ENCODE data around the gene SMPD4. TPM values are rescaled to one million over a fixed set of nuclear protein-coding genes. Genes with fewer than 3 reads are reported as not detected.
"Not testable (repeated sequence)": the region's sequence is repeated elsewhere in the genome, so short reads cannot be mapped to it uniquely, and the experiment has no call there.

SMPD4 gene
- total RNA-seq, 2 experiments from 2014 or later = 65.8 to 69.4 TPM

DNA sequence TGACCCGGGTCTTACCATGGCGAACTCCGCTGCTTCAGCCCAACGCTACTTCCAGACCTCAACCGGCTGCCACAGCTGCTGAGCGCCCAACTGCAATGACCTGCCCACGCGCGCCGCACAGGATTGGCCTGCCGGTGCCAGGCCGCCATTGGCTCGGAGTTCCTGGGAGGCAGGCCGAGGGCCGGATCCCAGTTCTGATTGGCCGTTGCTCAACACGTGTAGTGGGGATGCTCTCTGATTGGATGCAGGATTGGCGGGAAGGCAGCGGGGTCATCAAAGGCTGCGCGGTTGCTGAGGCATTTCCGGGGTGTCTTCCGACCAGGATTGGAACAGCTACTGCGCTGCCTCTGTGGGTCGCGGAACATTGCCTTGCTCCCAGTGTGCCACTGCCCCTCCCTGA lies 16.9 kb upstream of the SMPD4 start, which contains the start of gene TUBA3E:
TUBA3E (minus strand) TSS at position 97 of the 400 bp plus-strand sequence; CDS start at position 18, 79 bp downstream.
- H3K4me1 Mint-ChIP-seq (ENCODE audit: low read depth) = no peaks in the 10 kb centered on the region
- CTCF ChIA-PET = no interaction called here
- H3K27me3 Mint-ChIP-seq = peaks cover 1% of the 10 kb centered on the region
- no peaks in the 10 kb centered on the region for H3K9me3 Mint-ChIP-seq
- DNase-seq = no peak
- POLR2A ChIA-PET = no interaction called here
- H3K4me3 Mint-ChIP-seq = no peak within 1 kb of the TSS
- H3K36me3 Mint-ChIP-seq = no peaks in the 10 kb centered on the region
- no peak within 1 kb of the TSS for H3K27ac Mint-ChIP-seq
- intact Hi-C loops (cut with micrococcal nuclease) = no loop called here

DNA sequence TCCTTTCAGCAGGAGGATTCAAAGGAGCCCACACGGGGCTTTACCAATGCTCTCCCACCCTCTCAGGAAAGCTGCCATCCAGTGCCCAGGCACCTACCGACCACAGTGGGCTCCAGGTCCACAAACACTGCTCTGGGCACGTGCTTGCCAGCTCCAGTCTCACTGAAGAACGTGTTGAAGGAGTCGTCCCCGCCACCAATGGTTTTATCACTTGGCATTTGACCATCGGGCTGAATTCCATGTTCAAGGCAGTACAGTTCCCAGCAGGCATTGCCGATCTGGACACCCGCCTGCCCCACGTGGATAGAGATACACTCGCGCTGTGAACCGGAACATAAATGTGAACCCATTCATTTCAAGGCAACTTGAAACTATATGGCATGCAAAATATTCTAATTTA lies 14.7 kb upstream of the SMPD4 start:
- DNase-seq; CTCF ChIA-PET; H3K36me3 Mint-ChIP-seq; intact Hi-C loops (cut with micrococcal nuclease); POLR2A ChIA-PET; H3K4me3 Mint-ChIP-seq; H3K27me3 Mint-ChIP-seq; H3K27ac Mint-ChIP-seq; H3K9me3 Mint-ChIP-seq; H3K4me1 Mint-ChIP-seq (ENCODE audit: low read depth): not testable (repeated sequence)

DNA sequence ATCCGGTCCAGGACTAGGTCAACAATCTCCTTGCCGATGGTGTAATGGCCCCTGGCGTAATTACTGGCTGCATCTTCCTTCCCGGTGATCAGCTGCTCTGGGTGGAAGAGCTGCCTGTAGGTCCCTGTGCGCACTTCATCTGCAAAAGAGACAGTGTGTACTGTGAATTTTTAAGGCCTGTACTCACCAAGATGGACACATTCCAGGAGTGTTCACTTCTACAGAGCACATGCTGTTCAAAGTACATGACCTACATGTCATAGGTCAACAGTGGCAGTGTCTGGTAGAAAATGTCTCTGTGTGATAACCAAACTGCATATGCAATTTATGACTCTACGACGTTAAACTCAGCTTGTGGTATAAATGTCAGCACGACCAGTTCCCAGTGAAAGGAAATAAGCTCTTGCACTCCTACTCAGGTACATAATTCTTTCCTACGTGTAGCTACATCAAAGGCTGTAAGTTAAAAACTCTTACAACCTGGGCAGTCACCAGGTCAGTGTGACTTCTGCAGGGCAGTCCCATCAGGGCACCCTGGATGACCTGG lies 13.8 kb upstream of the SMPD4 start:
- CTCF ChIA-PET; H3K9me3 Mint-ChIP-seq; intact Hi-C loops (cut with micrococcal nuclease); H3K27ac Mint-ChIP-seq; POLR2A ChIA-PET; H3K4me3 Mint-ChIP-seq; H3K36me3 Mint-ChIP-seq; H3K4me1 Mint-ChIP-seq (ENCODE audit: low read depth); H3K27me3 Mint-ChIP-seq; DNase-seq: not testable (repeated sequence)

DNA sequence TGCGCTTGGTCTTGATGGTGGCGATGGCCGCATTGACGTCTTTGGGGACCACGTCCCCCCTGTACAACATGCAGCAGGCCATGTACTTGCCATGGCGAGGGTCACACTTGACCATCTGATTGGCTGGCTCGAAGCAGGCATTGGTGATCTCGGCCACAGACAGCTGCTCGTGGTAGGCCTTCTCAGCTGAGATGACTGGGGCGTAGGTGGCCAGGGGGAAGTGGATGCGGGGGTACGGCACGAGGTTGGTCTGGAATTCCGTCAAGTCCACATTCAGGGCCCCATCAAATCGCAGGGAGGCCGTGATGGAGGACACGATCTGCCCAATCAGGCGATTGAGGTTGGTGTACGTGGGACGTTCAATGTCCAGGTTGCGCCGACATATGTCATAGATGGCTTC lies 12.4 kb upstream of the SMPD4 start:
- DNase-seq; H3K27me3 Mint-ChIP-seq; H3K36me3 Mint-ChIP-seq; H3K4me3 Mint-ChIP-seq; H3K9me3 Mint-ChIP-seq; POLR2A ChIA-PET; CTCF ChIA-PET; H3K27ac Mint-ChIP-seq; H3K4me1 Mint-ChIP-seq (ENCODE audit: low read depth); intact Hi-C loops (cut with micrococcal nuclease): not testable (repeated sequence)

DNA sequence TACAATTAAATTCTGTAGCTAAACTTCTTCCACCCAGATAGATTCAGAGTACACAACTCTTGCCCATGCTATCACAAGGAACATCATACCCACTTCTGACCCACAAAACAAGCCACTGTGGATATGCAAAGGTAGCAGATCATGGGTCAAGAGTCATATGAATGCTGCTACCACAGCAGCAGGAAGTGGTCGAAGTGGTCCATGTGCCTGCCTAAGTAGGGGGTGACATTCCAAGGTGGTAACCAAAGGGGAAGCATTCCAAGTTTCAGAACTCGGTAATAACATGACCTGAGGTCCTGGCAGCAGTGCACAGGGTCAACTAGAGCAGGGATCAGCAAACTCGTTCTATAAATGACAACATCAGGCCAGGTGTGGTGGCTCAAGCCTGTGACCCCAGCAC lies 11.0 kb upstream of the SMPD4 start:
- POLR2A ChIA-PET; H3K4me1 Mint-ChIP-seq (ENCODE audit: low read depth); H3K36me3 Mint-ChIP-seq; H3K9me3 Mint-ChIP-seq; intact Hi-C loops (cut with micrococcal nuclease); H3K27me3 Mint-ChIP-seq; CTCF ChIA-PET; DNase-seq; H3K4me3 Mint-ChIP-seq; H3K27ac Mint-ChIP-seq: not testable (repeated sequence)

DNA sequence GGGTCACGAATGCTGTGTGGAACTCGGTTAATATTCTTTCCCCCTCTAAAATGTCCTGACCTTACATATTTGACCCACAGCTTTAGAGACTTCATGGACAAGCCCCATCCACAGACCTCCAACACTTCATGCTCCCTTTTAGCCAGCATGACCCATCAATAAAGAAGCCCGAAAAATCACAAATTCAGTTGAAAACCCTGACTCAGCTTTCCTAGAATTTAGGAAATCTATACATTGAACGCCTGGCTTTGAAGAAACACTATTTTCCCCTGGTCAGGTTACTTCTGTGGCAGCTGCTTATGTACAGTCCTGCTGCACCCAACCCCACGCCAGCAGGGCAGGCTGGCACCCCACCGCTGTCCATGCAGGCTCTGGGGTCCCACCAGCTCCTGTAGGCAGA lies 9.9 kb upstream of the SMPD4 start:
- CTCF ChIA-PET; H3K4me3 Mint-ChIP-seq; H3K9me3 Mint-ChIP-seq; H3K4me1 Mint-ChIP-seq (ENCODE audit: low read depth); DNase-seq; H3K27ac Mint-ChIP-seq; intact Hi-C loops (cut with micrococcal nuclease); POLR2A ChIA-PET; H3K27me3 Mint-ChIP-seq; H3K36me3 Mint-ChIP-seq: not testable (repeated sequence)

DNA sequence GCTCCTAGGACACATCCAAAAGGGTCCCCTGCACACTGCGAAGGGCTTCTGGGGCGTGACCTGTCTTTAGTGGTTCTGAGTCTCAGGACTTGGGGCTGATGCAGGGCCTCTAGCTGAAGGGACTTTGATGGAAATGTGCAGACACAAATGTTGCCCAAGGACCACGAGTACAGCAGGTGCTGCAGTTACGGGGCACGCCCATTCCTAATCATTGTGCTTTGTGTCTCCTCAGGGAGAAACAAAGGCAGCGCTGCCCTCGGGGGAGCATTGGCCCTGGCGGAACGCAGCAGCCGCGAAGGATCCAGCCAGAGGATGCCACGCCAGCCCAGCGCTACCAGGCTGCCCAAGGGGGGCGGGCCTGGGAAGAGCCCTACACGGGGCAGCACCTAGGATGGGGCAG lies 8.8 kb upstream of the SMPD4 start:
- intact Hi-C loops (cut with micrococcal nuclease) = no loop called here
- DNase-seq = no peak
- Mint-ChIP-seq H3K4me1 (ENCODE audit: low read depth) (peaks cover 3% of the 10 kb centered on the region), H3K9me3 (no peaks in the 10 kb centered on the region), H3K27me3 (no peaks in the 10 kb centered on the region), H3K27ac (no peak overlapping the region), H3K4me3 (no peak overlapping the region), H3K36me3 (peaks cover 6% of the 10 kb centered on the region)
- POLR2A ChIA-PET = no interaction called here
- CTCF ChIA-PET = no interaction called here

DNA sequence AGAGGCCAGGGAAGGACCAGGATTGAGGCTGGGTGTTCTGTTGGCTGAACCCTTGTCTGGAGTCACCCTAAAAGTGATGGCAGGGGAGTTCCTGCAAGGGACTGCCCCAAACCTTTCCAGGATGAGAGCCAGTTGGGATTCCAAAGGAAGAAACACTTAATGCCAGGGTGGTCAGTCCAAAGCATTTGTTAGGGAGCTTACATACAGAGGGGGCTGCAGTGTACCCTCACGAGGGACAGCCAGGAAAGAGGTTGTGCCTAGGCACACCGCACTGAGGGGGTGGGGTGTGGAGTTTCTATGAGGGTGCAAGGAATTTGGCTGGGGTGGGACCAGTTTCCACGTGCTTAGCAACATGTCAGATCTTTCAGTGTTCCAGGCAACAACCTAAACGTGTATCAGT lies 7.6 kb upstream of the SMPD4 start:
- H3K36me3 Mint-ChIP-seq; DNase-seq; H3K27ac Mint-ChIP-seq; H3K9me3 Mint-ChIP-seq; CTCF ChIA-PET; H3K4me1 Mint-ChIP-seq (ENCODE audit: low read depth); H3K27me3 Mint-ChIP-seq; intact Hi-C loops (cut with micrococcal nuclease); H3K4me3 Mint-ChIP-seq; POLR2A ChIA-PET: not testable (repeated sequence)

DNA sequence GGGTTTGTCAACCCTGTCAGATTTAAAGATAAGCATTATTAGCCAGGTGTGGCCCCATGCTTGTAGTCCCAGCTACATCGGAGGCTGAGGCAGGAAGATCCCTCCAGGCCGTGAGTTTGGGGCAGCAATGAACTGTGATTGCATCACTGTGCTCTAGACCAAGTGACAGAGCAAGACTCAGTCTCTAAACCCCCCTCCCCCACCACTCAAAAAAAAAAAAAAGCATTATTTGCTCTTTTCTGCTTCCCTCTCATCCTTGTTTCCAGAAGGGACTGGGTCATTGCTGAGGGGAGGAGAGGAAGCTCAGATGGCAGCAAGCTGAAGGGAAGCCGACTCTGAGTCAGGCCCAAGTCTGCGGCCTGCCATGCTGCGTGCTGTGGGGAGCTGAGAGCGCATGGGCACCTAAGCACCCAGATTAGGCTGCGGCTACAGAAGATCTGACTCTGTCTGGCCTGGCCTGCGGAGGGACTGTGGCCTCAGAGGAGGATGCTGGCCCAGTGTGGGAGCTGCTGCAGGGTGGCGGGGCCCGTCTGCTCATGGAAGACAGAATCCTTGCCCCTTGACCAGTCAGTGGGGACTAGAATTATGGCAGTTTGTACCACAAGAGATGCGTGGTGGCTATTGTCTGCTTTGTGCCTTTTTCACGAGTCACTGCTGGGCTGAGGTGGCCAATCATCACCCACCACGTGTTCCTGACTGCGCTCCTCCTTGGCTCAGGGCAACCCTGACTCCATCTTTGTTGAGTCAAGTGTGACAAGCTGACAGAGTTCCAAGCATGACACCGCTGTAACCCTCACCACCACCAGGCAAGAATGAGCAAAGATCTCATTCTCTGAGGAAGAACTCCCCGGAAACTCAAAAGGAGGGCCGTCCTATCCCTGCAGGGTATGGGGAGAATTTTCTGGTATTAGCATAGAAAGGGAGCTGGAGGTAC lies 6.7 kb upstream of the SMPD4 start:
- H3K9me3 Mint-ChIP-seq; H3K27ac Mint-ChIP-seq; CTCF ChIA-PET; POLR2A ChIA-PET; H3K4me3 Mint-ChIP-seq; intact Hi-C loops (cut with micrococcal nuclease); DNase-seq; H3K27me3 Mint-ChIP-seq: not testable (repeated sequence)
- H3K36me3 Mint-ChIP-seq = peaks cover 10% of the 10 kb centered on the region
- peaks cover 11% of the 10 kb centered on the region for H3K4me1 Mint-ChIP-seq (ENCODE audit: low read depth)

DNA sequence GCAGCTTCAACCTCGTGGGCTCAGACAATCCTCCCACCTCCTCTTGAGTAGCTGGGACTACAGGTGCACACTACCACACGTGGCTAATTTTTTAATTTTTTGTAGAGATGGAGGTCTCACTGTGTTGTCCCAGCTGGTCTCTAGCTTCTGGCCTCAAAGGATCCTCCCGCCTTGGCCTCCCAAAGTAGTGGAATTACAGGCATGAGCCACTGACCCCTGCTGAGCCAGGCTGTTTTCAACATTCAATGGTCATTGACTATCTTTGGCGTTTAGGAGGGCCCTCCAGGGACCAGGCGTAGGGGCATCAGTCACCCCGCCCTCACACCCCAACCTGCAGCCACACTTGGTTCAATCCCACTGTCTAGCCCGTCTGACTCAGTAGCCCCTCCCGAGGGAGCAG lies 5.9 kb upstream of the SMPD4 start:
- Mint-ChIP-seq H3K27ac (no peak overlapping the region), H3K4me3 (no peak overlapping the region), H3K9me3 (no peaks in the 10 kb centered on the region), H3K36me3 (peaks cover 11% of the 10 kb centered on the region), H3K4me1 (ENCODE audit: low read depth) (peaks cover 12% of the 10 kb centered on the region), H3K27me3 (no peaks in the 10 kb centered on the region)
- no peak for DNase-seq
- ChIA-PET POLR2A (no interaction called here), CTCF (interaction anchor here (1.2 kb wide), 1 partner anchor 145 kb away, joined by 3 read pairs; no protein-coding TSS in a partner anchor)
- intact Hi-C loops (cut with micrococcal nuclease) = no loop called here

DNA sequence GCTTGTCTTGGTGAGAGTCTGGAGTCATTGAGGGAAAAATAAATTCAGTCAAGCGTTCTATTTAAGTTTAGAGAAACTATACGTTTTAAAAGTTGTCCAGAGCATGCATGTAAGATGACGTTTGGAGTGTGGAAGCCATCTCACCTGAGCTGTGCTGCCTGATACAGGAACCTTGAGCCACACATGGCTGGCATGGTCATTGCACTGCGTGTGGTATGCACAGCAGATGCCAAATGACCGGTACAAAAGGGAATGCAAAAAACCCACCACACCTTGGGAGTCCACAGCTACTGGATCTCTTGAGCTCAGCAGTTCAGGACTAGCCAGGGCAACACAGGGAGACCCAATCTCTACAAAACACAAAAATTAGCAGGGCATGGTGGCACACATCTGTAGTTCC lies 5.0 kb upstream of the SMPD4 start:
- CTCF ChIA-PET = interaction anchor here (1.2 kb wide), 1 partner anchor 146 kb away, joined by 3 read pairs; no protein-coding TSS in a partner anchor
- intact Hi-C loops (cut with micrococcal nuclease) = no loop called here
- no peak for DNase-seq
- H3K9me3 Mint-ChIP-seq = no peaks in the 10 kb centered on the region
- no peak overlapping the region for H3K4me3 Mint-ChIP-seq
- POLR2A ChIA-PET = no interaction called here
- no peak overlapping the region for H3K27ac Mint-ChIP-seq
- H3K4me1 Mint-ChIP-seq (ENCODE audit: low read depth) = peaks cover 12% of the 10 kb centered on the region
- H3K36me3 Mint-ChIP-seq = peaks cover 10% of the 10 kb centered on the region
- H3K27me3 Mint-ChIP-seq = no peaks in the 10 kb centered on the region

DNA sequence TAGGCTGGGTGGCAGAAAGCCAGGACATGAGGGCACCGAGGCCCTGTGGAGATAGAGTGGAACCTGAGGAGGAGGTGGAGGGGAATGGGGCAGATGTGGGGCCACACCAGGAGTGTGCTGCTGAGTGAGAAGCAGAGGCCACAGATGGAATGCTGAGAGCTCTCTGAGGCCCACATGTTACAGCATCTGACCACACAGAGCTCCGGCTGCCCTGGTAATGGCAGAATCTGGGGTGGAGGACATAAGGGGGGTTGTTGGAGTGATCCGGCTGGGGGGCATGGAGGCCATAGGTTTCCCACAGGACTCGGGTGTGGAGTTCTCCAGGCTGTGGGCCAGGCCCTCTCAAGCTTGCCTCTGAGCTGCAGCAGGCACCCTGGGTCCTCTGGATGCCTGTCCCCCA lies 4.5 kb upstream of the SMPD4 start:
- Mint-ChIP-seq H3K27ac (no peak overlapping the region), H3K4me3 (no peak overlapping the region), H3K27me3 (no peaks in the 10 kb centered on the region), H3K36me3 (peaks cover 10% of the 10 kb centered on the region), H3K4me1 (ENCODE audit: low read depth) (peaks cover 15% of the 10 kb centered on the region), H3K9me3 (no peaks in the 10 kb centered on the region)
- no peak for DNase-seq
- ChIA-PET POLR2A (no interaction called here), CTCF (no interaction called here)
- intact Hi-C loops (cut with micrococcal nuclease) = no loop called here

DNA sequence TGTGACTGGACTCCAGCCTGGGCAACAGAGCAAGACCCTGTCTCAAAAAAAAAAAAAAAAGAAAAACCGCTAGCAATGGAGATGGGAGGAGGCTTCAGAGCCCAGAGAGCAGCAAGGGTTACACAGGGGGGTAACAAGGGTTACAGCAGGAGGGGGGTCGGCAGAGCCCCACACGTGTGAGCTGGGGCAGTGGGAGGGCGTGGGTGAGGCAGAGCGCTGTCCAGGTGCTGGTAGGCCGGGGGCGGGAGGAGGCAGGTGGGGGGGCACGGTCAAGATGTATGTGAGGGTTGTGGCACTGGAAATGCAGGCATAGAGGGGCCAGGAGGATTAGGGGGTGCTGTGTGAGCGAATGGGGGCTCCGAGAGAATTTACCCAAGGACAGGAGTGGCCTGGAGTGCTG lies 4.0 kb upstream of the SMPD4 start:
- Mint-ChIP-seq H3K36me3 (peaks cover 12% of the 10 kb centered on the region), H3K4me3 (no peak overlapping the region), H3K9me3 (no peaks in the 10 kb centered on the region), H3K27ac (no peak overlapping the region), H3K4me1 (ENCODE audit: low read depth) (peaks cover 17% of the 10 kb centered on the region), H3K27me3 (no peaks in the 10 kb centered on the region)
- DNase-seq = no peak
- CTCF ChIA-PET = no interaction called here
- POLR2A ChIA-PET = no interaction called here
- intact Hi-C loops (cut with micrococcal nuclease) = no loop called here
